Heart right ventricle (tissue), 16 donors: ENCODE results near the gene COBLL1. TPM values are rescaled to one million over a fixed set of nuclear protein-coding genes. Genes with fewer than 3 reads are reported as not detected.

Experiments
- ATAC-seq, 8 donors: fragments of 200-7000 bp; cut with Tn5 transposase; one replicate each; pipeline ENCODE4 v1.9.1; 2020; ENCODE audit warnings: mild to moderate bottlenecking in 8 of 8, moderate library complexity in 8 of 8, moderate number of reproducible peaks in 1 of 8
- DNase-seq, 2 donors: peaks; one replicate each; pipeline ENCODE4 v3.0.0-alpha.2; 2020
- H3K27ac ChIP-seq, 10 donors: fragments of 200-600 bp; sonication (generic) in 2 of 10; one replicate each; pipeline versions ENCODE4 v1.5.0 to v1.8.0; 2020 to 2022; ENCODE audit warnings: mild to moderate bottlenecking in 3 of 10
- H3K27me3 ChIP-seq, 7 donors: fragments of 200-600 bp; one replicate each; pipeline ENCODE4 v1.8.0; 2021 to 2022; ENCODE audit warnings: mild to moderate bottlenecking in 2 of 7
- H3K36me3 ChIP-seq, 9 donors: fragments of 200-600 bp; sonication (generic) in 1 of 9; one replicate each; pipeline versions ENCODE4 v1.5.0 to v1.8.0; 2020 to 2022; ENCODE audit warnings: mild to moderate bottlenecking in 2 of 9
- H3K4me1 ChIP-seq, 9 donors: fragments of 200-600 bp; sonication (generic) in 1 of 9; one replicate each; pipeline versions ENCODE4 v1.5.0 to v1.8.0; 2020 to 2022; ENCODE audit warnings: mild to moderate bottlenecking in 4 of 9
- H3K4me3 ChIP-seq, 10 donors: fragments of 200-600 bp; sonication (generic) in 2 of 10; one replicate each; pipeline versions ENCODE4 v1.5.0 to v1.8.0; 2020 to 2022; ENCODE audit warnings: mild to moderate bottlenecking in 7 of 10, moderate library complexity in 2 of 10
- H3K9me3 ChIP-seq, 11 donors: fragments of 200-600 bp in 10 of 11; sonication (generic) in 2 of 11; one replicate each; pipeline versions ENCODE4 v1.5.0 to v1.8.0; 2013 to 2022; ENCODE audit warnings: mild to moderate bottlenecking in 2 of 11, control low read depth in 1 of 11, moderate library complexity in 1 of 11
- WGBS, 2 donors: extraction: QIAGEN DNeasy Blood & Tissue Kit; methylation state at CpG; one replicate each; pipeline ENCODE4 v1.1.7; 2013; ENCODE audit warnings: inconsistent platforms in 1 of 2; 5-methylcytosine and 5-hydroxymethylcytosine counted together
- intact Hi-C, 10 donors: fragments of 100-400 bp; cut with DNase I; formaldehyde crosslinking; loops; one replicate each; pipeline versions ENCODE4 v1.11.1 to v1.14.2; 2022
- polyA plus RNA-seq, 2 donors: library from polyadenylated mRNA; stranded (reverse); fragments of 200-250 nt; gene quantifications; one replicate each; pipeline ENCODE4 v1.2.3, GENCODE V29; 2013
- total RNA-seq, 10 donors: library from RNA; stranded (reverse); fragmentation: NEBNext Ultra II Directional in 3 of 10; extraction: Animal tissue kit (Norgen Biotek cat#: 25700) in 3 of 10; gene quantifications; one replicate each; pipeline versions ENCODE4 v1.2.1 to v1.2.4, GENCODE V29; 2021 to 2023
- TF ChIP-seq, protein P1 (sequence below), 9 donors: fragments of 200-600 bp; sonication (generic) in 2 of 9; IDR thresholded peaks; one replicate each; pipeline versions ENCODE4 v1.5.0 to v1.8.0; 2021 to 2022; ENCODE audit warnings: antibody characterized with exemption in 9 of 9, mild to moderate bottlenecking in 5 of 9, moderate library complexity in 1 of 9
- donor health status: Arrhythmogenic right ventricular cardiomyopathy.
- donor health status: ischemic (EF 13 %, LVEDD 7.1; RV severe dilation, severe dysfunction).
- donor health status: healthy with polysubstance abuse.
- donor health status: DM: no; HTN: yes; CAD: no.
- donor health status: DM: no; HTN: no; CAD: no.
- donor health status: ischemic (EF 25% LVEDD 6.9; RV normal size, moderate dysfunction).
- donor health status: ischemic (EF 25% LVEDD 5.7; RV mildly dilated, moderate dysfunction).
- donor health status: healthy.
- donor health status: DM: yes; HTN: yes; CAD: no.
- donor health status: Ischemic cardiomyopathy.
- donor health status: ischemic (EF 35%, LVEDD 5.7; RV mildly dilated, moderate dysfunction).
- donor health status: nonischemic (EF 11% LVEDD 7.7; RV severe dilation, severe dysfunction).
- donor health status: DM: yes; HTN: yes; CAD: no.
- donor health status: PGD.
- donor health status: ischemic (EF 29% LVEDD 5.4; RV normal size, mild dysfunction).
- donor health status: nonischemic (EF 23%, LVEDD 6.1; RV moderate dilation, normal function).

COBLL1 gene
- total and polyA plus RNA-seq, 12 donors, result 5.0 to 20.5 (median 15.0) TPM

DNA sequence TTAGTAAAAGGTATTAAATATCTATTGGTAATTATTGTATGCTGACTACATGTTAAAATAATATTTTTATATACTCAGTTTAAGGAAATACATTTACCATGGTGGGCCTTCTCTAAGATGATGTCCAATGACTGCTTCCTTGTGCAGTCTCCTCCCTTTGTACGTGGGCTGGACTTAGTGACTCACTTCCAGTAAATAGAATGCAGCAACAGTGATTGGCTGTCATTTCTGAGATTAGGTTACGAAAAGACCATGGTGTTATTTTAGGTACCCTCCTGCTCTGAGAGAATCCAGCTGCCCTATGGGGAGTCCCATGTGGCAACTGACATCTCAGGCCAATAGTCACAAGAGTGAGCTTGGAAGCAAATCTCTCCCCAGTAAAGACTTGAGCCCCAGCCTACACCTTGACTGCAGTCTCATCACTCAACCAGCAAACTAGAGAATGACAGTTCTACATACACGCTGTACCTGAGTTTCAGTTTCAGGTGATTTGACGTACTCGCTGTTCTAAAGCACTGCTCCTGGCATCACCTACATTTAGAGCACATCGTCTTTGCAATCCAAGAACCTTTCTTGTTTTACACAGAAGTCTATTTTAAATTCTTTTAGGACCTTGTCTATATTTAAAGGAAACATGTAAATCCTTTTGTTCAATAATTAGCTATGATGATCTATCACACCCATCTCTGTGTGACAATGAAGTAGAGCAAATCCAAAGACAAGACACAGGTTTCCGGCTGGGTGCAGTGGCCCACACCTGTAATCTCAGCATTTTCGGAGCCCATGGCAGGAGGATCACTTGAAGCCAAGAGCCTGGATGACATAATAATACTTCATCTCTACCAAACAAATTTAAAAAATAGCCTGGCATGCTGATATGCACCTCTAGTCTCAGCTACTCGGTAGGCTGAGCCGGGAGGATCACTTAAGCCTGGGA, 87.2 kb downstream of the COBLL1 start:
- H3K36me3 ChIP-seq, result no peaks in the 10 kb centered on the region
- no peak overlapping the region for H3K27ac ChIP-seq
- peaks cover 0 to 68% (median 30%) of the 10 kb centered on the region in 9 donors for H3K4me1 ChIP-seq
- TF ChIP-seq, protein P1, sequence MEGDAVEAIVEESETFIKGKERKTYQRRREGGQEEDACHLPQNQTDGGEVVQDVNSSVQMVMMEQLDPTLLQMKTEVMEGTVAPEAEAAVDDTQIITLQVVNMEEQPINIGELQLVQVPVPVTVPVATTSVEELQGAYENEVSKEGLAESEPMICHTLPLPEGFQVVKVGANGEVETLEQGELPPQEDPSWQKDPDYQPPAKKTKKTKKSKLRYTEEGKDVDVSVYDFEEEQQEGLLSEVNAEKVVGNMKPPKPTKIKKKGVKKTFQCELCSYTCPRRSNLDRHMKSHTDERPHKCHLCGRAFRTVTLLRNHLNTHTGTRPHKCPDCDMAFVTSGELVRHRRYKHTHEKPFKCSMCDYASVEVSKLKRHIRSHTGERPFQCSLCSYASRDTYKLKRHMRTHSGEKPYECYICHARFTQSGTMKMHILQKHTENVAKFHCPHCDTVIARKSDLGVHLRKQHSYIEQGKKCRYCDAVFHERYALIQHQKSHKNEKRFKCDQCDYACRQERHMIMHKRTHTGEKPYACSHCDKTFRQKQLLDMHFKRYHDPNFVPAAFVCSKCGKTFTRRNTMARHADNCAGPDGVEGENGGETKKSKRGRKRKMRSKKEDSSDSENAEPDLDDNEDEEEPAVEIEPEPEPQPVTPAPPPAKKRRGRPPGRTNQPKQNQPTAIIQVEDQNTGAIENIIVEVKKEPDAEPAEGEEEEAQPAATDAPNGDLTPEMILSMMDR (IDR thresholded peaks at IDR 0.05), result no peak
- 92 to 98% methylated on average over 10 of the region's 10 CpGs for WGBS, 2 donors
- H3K9me3 ChIP-seq, result no peaks in the 10 kb centered on the region
- no peak overlapping the region for H3K4me3 ChIP-seq
- ATAC-seq (no peak), DNase-seq (no peak)
- H3K27me3 ChIP-seq, result no peaks in the 10 kb centered on the region
- intact Hi-C loops, result no loop called here

DNA sequence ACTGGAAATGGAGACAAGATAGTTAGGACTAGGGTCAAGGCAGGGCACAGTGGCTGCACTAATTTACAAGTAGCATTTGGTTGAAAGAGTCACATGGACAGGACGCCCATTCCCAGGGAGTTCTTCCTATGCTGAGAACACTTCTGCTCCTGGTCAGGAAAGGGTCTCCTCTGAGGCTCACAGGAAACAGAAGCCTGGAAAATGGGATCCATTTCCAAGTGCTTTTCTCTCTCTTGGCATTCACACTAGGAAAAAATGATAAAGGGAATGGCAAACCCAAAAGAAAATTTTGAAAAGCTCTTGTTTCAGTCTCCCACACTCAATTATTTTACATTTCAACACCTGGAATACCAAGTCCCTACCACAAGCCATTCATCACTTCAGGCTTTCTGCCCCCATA, 88.7 kb downstream of the COBLL1 start:
- intact Hi-C loops, result no loop called here
- Histone ChIP-seq H3K36me3 (no peaks in the 10 kb centered on the region), H3K4me3 (no peak overlapping the region), H3K4me1 (peaks cover 0 to 74% (median 38%) of the 10 kb centered on the region in 9 donors), H3K27ac (no peak overlapping the region), H3K9me3 (no peaks in the 10 kb centered on the region), H3K27me3 (no peaks in the 10 kb centered on the region)
- WGBS, 2 donors, result 71 to 81% methylated on average over 1 of the region's 1 CpG
- TF ChIP-seq, protein P1 (IDR thresholded peaks at IDR 0.05), result no peak
- no peak for DNase-seq
- no peak for ATAC-seq

DNA sequence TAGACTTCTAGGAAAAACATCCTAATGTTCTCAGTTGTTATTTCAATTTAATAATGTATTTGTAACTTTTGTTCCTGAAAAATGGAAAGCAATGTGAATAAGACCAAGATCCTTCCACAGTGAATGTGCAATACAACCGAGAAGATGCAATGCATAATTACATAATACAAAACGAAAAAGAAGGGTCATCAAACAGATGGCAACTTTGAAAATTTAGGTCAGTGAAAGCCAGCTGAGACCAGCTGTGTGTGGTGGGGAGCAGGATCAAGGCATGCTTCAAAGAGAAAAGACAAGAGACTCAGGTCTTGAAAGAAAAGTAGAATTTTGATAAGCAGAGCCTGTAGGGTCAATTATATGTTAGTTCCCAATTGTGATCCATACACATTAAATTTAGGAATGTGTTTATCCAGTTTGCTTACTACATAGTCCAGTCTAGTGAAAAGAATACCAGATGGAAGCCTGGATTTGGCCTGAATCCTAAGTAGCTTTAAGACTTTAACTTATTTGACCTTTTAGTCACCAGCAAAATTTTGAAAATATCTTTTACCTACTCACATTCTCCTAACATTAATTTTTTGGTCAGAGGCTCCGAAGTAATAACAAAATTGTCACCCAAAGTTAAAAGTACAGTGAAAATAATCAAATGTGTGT, 93.7 kb downstream of the COBLL1 start:
- Histone ChIP-seq H3K27ac (peak overlapping the region in 1 of 10 donors; percentile 30), H3K27me3 (no peaks in the 10 kb centered on the region), H3K36me3 (peaks cover 0 to 6% (median 0%) of the 10 kb centered on the region in 9 donors), H3K9me3 (no peaks in the 10 kb centered on the region), H3K4me1 (peaks cover 0 to 66% (median 28%) of the 10 kb centered on the region in 9 donors), H3K4me3 (no peak overlapping the region)
- TF ChIP-seq, protein P1 (IDR thresholded peaks at IDR 0.05), result no peak
- peak in 1 of 2 donors; percentile 20 for DNase-seq
- WGBS, 2 donors, result 64 to 68% methylated on average over 3 of the region's 3 CpGs
- ATAC-seq, result peak in 7 of 8 donors; percentile 16 to 47 (median 43)
- intact Hi-C loops, result no loop called here

DNA sequence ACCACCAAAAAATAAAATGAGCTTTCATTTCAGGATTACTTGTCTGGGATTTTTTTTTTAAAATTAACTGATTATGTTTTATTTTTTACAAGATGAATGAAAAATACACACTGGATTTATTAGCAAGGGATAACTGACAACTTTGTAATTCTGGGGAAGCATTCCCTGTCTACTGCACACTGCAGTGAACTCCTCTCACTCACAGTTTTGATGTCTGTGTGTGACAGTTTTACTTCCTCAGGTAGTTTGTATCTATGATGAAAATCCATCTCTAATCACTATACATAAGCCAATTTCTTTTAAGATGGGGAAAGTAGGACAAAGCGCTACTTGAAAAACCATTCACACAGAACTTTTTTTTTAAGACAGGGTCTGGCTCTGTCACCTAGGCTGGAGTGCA, 94.5 kb downstream of the COBLL1 start:
- no peaks in the 10 kb centered on the region for H3K27me3 ChIP-seq
- no peaks in the 10 kb centered on the region for H3K9me3 ChIP-seq
- TF ChIP-seq, protein P1 (IDR thresholded peaks at IDR 0.05), result no peak
- H3K27ac ChIP-seq, result peak overlapping the region in 1 of 10 donors; percentile 30
- 97 to 100% methylated on average over 1 of the region's 1 CpG for WGBS, 2 donors
- H3K4me3 ChIP-seq, result no peak overlapping the region
- ATAC-seq, result no peak
- peaks cover 0 to 67% (median 31%) of the 10 kb centered on the region in 9 donors for H3K4me1 ChIP-seq
- intact Hi-C loops, result no loop called here
- peaks cover 0 to 6% (median 0%) of the 10 kb centered on the region in 9 donors for H3K36me3 ChIP-seq
- DNase-seq, result no peak
